Ectodermal cell (in vitro differentiated cells): ENCODE measurements around the gene MTUS2.

ENCODE experiments used
- H3K27ac ChIP-seq: 2 replicates; pipeline ENCODE4 v1.7.0; 2013; ENCODE audit warnings: mild to moderate bottlenecking, low read depth, low read length; ENCODE audit not compliant: insufficient read depth, poor library complexity, severe bottlenecking
- H3K27me3 ChIP-seq: 2 replicates; pipeline ENCODE4 v1.7.0; 2013; ENCODE audit warnings: mild to moderate bottlenecking, low read length; ENCODE audit not compliant: insufficient read depth, control insufficient read depth, poor library complexity, severe bottlenecking
- H3K36me3 ChIP-seq: one replicate; pipeline ENCODE4 v1.7.0; 2013; ENCODE audit warnings: low read length; ENCODE audit not compliant: control insufficient read depth, insufficient read depth
- H3K4me1 ChIP-seq: one replicate; pipeline ENCODE4 v1.7.0; 2013; ENCODE audit warnings: low read length; ENCODE audit not compliant: control insufficient read depth, insufficient read depth
- H3K4me3 ChIP-seq: 2 replicates; pipeline ENCODE4 v1.7.0; 2013; ENCODE audit warnings: low read depth, low read length, control low read depth; ENCODE audit not compliant: insufficient read depth
- H3K9me3 ChIP-seq: 2 replicates; pipeline ENCODE4 v1.7.0; 2013; ENCODE audit warnings: mild to moderate bottlenecking, low read length, moderate library complexity; ENCODE audit not compliant: control insufficient read depth
- WGBS, 2 experiments: methylation state at CpG; one replicate each; pipeline ENCODE4 v1.1.7; 2013; ENCODE audit warnings: missing lambda C conversion rate in 2 of 2; 5-methylcytosine and 5-hydroxymethylcytosine counted together

MTUS2 gene

DNA sequence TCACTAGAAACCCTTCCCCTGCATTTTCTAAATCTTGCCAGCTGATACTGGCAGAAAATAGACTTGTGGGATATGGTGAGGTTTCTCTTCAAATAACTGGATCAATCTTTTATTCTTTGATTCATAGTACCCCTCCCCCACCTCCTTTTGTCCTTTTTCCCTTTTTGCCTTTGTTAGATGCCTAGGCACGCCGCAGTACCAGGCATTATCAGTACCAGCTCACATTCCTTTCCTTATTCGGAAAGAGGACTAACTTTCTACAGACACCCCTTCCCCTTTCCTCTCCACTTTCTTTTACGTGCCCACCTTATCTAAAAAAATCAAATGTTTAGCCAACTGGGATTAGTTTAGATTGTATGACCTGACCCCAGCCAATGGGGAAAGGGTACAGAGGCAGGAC lies 226.4 kb downstream of the MTUS2 start:
- Histone ChIP-seq H3K27me3 (no peaks in the 10 kb centered on the region), H3K36me3 (no peaks in the 10 kb centered on the region), H3K4me1 (no peaks in the 10 kb centered on the region), H3K4me3 (no peak overlapping the region), H3K27ac (no peak overlapping the region), H3K9me3 (peaks cover 2% of the 10 kb centered on the region)
- 34 to 36% methylated on average over 3 to 4 of the region's 4 CpGs for WGBS, 2 experiments

- Histone ChIP-seq H3K4me3 (no peak overlapping the region), H3K36me3 (no peaks in the 10 kb centered on the region), H3K27ac (no peak overlapping the region), H3K4me1 (no peaks in the 10 kb centered on the region), H3K27me3 (no peaks in the 10 kb centered on the region), H3K9me3 (peaks cover 2% of the 10 kb centered on the region)
- 69% methylated on average over 6 of the region's 6 CpGs for WGBS, 2 experiments
Measured at GRCh38 chr13:29049524-29049923, 229.4 kb downstream of the MTUS2 start.

DNA sequence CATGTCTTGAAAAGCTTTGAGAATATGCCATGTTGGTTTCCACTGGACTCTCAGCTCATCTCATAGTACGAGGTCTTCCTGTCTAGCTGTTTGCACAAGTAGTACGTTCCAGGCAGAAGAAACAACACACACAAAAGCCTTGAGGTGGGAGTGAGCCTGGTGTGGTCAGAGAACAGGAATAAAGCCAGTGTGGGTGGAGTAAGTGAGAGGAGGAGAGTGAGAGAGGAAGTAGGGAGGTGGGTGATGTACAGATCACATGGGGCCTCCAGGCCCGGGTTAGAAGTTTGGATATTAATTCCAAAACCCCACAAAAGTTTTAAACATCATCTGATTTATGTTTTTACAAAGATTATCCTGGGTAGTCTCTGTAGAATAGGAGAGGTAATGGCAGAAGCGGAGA lies 230.6 kb downstream of the MTUS2 start:
- Histone ChIP-seq H3K36me3 (no peaks in the 10 kb centered on the region), H3K27me3 (no peaks in the 10 kb centered on the region), H3K4me3 (no peak overlapping the region), H3K9me3 (peaks cover 2% of the 10 kb centered on the region), H3K27ac (no peak overlapping the region), H3K4me1 (no peaks in the 10 kb centered on the region)
- WGBS, 2 experiments, result 49 to 62% methylated on average over 3 of the region's 4 CpGs

GRCh38 chr13:29059800-29060199 lies 239.7 kb downstream of the MTUS2 start:
- Histone ChIP-seq H3K27me3 (no peaks in the 10 kb centered on the region), H3K4me1 (no peaks in the 10 kb centered on the region), H3K9me3 (no peaks in the 10 kb centered on the region), H3K36me3 (no peaks in the 10 kb centered on the region), H3K4me3 (no peak overlapping the region), H3K27ac (no peak overlapping the region)
- 72 to 83% methylated on average over 2 of the region's 2 CpGs for WGBS, 2 experiments

- Histone ChIP-seq H3K9me3 (no peaks in the 10 kb centered on the region), H3K27me3 (no peaks in the 10 kb centered on the region), H3K4me3 (no peak overlapping the region), H3K27ac (no peak overlapping the region), H3K36me3 (no peaks in the 10 kb centered on the region), H3K4me1 (no peaks in the 10 kb centered on the region)
- WGBS, 2 experiments, result 74 to 78% methylated on average over 3 of the region's 3 CpGs
Measured at GRCh38 chr13:29065142-29065541, 245.0 kb downstream of the MTUS2 start.

DNA sequence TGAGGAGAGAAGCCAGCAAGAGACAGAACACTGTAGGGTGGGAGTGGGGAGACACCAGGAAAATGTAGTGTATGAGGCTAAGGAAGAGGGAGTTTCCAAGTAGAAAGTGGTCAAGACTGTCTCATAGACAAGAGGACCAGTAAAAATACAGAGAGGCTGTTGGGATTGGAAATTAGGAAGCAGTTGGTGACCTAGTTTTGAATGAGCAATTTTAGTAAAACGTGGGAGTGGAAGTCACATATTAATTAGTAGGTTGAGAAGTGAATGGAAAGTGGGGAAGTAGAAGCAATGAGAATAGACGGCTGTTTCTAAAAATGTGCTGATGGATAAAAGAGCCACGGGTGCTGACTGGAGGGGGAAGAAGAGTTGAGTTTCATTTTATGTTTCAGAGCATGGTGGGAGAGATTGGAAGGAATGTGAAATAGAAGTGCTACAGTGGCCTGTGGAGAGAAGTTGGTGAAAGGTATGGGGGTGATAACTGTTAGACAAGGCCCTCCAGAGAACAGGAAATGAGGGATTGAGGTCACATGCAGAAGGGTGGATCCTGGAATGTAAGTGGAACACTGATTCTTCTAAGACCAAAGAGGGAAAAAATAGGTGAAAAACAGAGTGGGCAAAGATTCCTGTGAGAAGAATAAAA lies 247.3 kb downstream of the MTUS2 start:
- WGBS, 2 experiments, result 57 to 59% methylated on average over 3 of the region's 3 CpGs
- no peaks in the 10 kb centered on the region for H3K4me1 ChIP-seq
- no peak overlapping the region for H3K27ac ChIP-seq
- no peaks in the 10 kb centered on the region for H3K36me3 ChIP-seq
- no peak overlapping the region for H3K4me3 ChIP-seq
- no peaks in the 10 kb centered on the region for H3K9me3 ChIP-seq
- no peaks in the 10 kb centered on the region for H3K27me3 ChIP-seq

DNA sequence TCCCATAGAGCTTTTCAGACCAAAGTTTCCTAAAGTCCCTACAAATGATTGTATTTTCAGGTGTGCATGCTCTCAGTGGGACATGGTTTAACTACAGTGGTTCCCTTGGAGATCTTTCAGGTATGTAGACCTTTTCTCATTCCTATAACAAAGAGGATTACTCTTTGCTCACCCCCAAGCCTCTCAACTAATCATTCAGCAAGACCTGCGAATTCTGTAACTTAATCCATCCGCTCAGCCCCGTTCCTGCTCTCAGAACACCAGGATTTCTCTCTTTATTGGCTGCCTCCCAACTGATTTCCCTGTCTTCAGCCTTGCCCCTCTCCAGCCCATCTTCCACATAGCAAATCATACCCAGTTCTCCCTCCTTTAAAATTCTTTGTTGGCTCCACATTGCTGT lies 253.6 kb downstream of the MTUS2 start:
- Histone ChIP-seq H3K4me1 (no peaks in the 10 kb centered on the region), H3K27me3 (no peaks in the 10 kb centered on the region), H3K4me3 (no peak overlapping the region), H3K36me3 (no peaks in the 10 kb centered on the region), H3K9me3 (no peaks in the 10 kb centered on the region), H3K27ac (no peak overlapping the region)
- WGBS, 2 experiments, result 40 to 42% methylated on average over 3 of the region's 3 CpGs

DNA sequence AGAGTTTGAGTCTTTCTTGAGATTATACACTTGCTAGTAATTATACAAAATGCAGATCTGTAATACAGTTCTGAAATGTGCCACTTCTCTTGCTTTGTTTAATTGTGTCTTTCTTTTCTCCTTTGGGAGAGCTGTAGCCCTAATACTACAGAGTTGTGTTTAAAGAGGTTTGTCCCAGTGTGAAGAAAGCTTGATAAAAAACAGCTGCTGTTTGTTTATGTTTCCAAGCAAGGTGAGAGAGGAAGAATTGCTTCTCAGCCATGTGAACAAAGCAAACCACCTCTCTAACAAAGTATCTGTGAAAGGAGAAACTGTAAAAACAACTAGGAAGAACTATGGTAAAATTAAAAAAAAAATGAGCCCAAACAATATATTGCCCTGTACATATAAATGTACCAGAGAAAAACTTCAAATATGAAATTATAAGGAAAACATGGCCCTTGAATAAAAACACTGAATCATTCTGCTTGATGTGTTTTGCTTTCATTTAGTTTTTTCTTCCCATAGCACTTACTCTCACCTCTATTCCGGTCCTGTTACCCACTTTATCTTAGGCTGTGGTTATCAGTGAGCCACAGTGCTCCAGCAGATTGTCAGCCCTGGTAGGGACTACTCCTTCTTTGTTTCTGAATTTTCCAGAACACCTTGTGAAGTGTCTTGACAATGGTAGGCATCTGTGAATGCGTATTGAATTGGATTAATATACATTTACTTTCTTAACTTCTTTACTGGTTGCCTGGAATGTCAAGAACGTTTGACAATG lies 257.1 kb downstream of the MTUS2 start:
- Histone ChIP-seq H3K27me3 (no peaks in the 10 kb centered on the region), H3K27ac (no peak overlapping the region), H3K36me3 (no peaks in the 10 kb centered on the region), H3K4me3 (no peak overlapping the region), H3K9me3 (no peaks in the 10 kb centered on the region), H3K4me1 (no peaks in the 10 kb centered on the region)
- WGBS, 2 experiments, result 61 to 81% methylated on average over 1 of the region's 3 CpGs

GRCh38 chr13:29081036-29081435 lies 260.9 kb downstream of the MTUS2 start:
- H3K27me3 ChIP-seq, result no peaks in the 10 kb centered on the region
- no peak overlapping the region for H3K27ac ChIP-seq
- no peaks in the 10 kb centered on the region for H3K36me3 ChIP-seq
- H3K9me3 ChIP-seq, result no peaks in the 10 kb centered on the region
- H3K4me1 ChIP-seq, result no peaks in the 10 kb centered on the region
- H3K4me3 ChIP-seq, result no peak overlapping the region
- no CpG with 5 or more reads among the region's 1 CpG for WGBS, 2 experiments

DNA sequence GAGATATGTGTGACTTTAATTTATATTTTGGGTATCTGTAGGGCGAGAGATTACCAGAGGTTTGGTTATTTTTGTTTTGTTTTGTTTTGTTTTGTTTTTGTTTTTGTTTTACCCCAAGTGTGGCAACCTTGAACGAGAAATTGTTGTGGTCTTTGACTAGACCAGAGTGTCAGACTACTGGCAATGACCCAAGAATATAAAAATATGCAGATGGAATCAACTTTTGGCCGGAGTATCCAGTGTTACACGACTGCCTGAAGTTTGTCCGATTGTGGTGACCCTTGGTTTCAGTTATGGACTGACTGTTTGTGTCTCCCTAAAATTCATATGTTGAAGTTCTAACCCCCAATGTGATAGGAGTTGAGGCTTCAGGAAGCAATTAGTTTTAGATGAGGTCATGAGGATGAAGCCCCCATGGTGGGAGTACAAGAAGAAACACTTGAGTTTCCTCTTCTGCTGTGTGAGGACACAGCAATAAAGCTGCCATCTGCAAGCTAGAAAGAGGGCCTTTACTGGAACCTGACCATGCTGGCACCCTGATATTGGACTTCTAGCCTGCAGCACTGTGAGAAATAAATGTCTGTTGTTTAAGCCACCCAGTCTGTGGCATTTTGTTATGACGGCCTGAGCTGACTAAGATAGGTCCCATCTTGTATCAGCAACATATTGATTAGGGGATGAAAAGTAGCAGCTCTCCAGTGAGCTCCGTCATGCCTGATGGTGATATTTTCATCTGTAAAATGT lies 261.7 kb downstream of the MTUS2 start:
- no peaks in the 10 kb centered on the region for H3K36me3 ChIP-seq
- no peak overlapping the region for H3K27ac ChIP-seq
- H3K27me3 ChIP-seq, result no peaks in the 10 kb centered on the region
- H3K4me1 ChIP-seq, result no peaks in the 10 kb centered on the region
- H3K4me3 ChIP-seq, result no peak overlapping the region
- H3K9me3 ChIP-seq, result no peaks in the 10 kb centered on the region
- WGBS, 2 experiments, result 78 to 79% methylated on average over 7 of the region's 7 CpGs
